Adrenal gland (tissue), 5 donors: ENCODE data around the gene C16orf54.
"Not testable (repeated sequence)": the region's sequence is repeated elsewhere in the genome, so short reads cannot be mapped to it uniquely, and the experiment has no call there.

Experiments used
- POLR2A ChIP-seq, 2 donors: fragments of 450-650 bp; IDR thresholded peaks; one replicate each; pipeline ENCODE4 v1.6.1; 2017; ENCODE audit warnings: antibody characterized with exemption in 2 of 2, mild to moderate bottlenecking in 2 of 2, moderate library complexity in 1 of 2
- TF ChIP-seq, protein P1 (sequence below), 6 experiments: fragments of 450-650 bp in 4 of 6; fragments of 200-600 bp in 2 of 6; sonication (generic) in 1 of 6; IDR thresholded peaks; 1 replicate in 5 of 6; 2 replicates in 1 of 6; pipeline versions ENCODE4 v1.5.1 to v1.8.0; 2016 to 2021; ENCODE audit warnings: antibody characterized with exemption in 6 of 6, mild to moderate bottlenecking in 2 of 6, moderate library complexity in 1 of 6
- donor health status: DM: no; HTN: no; CAD: no.

DNA sequence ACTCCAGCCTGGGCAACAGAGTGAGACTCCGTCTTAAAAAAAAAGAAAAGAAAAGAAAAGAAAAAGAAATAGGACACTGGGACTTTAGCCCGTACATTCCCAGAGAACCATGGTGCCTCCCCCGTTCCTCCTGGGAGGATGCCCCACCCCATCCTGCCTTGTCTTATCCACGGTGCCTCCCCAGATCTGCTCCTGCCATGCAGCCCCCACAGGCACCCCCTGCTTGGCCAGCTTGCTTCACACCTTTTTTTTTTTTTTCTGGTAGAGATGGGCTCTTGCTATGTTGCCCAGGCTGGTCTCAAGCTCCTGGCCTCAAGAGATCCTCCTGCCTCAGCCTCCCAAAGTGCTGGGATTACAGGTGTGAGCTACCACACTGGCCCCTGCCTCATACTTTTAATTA is 728 bp upstream of the C16orf54 start:
- TF ChIP-seq, protein P1, sequence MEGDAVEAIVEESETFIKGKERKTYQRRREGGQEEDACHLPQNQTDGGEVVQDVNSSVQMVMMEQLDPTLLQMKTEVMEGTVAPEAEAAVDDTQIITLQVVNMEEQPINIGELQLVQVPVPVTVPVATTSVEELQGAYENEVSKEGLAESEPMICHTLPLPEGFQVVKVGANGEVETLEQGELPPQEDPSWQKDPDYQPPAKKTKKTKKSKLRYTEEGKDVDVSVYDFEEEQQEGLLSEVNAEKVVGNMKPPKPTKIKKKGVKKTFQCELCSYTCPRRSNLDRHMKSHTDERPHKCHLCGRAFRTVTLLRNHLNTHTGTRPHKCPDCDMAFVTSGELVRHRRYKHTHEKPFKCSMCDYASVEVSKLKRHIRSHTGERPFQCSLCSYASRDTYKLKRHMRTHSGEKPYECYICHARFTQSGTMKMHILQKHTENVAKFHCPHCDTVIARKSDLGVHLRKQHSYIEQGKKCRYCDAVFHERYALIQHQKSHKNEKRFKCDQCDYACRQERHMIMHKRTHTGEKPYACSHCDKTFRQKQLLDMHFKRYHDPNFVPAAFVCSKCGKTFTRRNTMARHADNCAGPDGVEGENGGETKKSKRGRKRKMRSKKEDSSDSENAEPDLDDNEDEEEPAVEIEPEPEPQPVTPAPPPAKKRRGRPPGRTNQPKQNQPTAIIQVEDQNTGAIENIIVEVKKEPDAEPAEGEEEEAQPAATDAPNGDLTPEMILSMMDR (IDR thresholded peaks at IDR 0.05): not testable (repeated sequence)
- not testable (repeated sequence) for TF ChIP-seq POLR2A (IDR thresholded peaks at IDR 0.05)
